HEK293 (cell line): ENCODE results near the gene ATP1B2.

Experiments used
- HOXA7 ChIP-seq: sonication (generic); formaldehyde crosslinking; IDR thresholded peaks from 2 replicates; pipeline ENCODE4 v1.8.1; 2022; ENCODE audit warnings: missing genetic modification reagents, borderline replicate concordance
- KLF7 ChIP-seq: fragments of 450-650 bp; formaldehyde crosslinking; IDR thresholded peaks from 2 replicates; pipeline ENCODE4 v1.5.1; 2016; ENCODE audit warnings: missing biosample characterization, missing genetic modification characterization, borderline replicate concordance
- MYNN ChIP-seq: fragments of 450-650 bp; formaldehyde crosslinking; IDR thresholded peaks from 2 replicates; pipeline ENCODE4 v1.5.1; 2016; ENCODE audit warnings: missing biosample characterization, missing genetic modification characterization, borderline replicate concordance
- ZFP37 ChIP-seq: fragments of 450-650 bp; formaldehyde crosslinking; IDR thresholded peaks from 2 replicates; pipeline ENCODE4 v1.5.1; 2016; ENCODE audit warnings: missing biosample characterization, missing genetic modification characterization
- ZNF112 ChIP-seq: fragments of 450-650 bp; formaldehyde crosslinking; IDR thresholded peaks from 2 replicates; pipeline ENCODE4 v1.5.0; 2017; ENCODE audit warnings: missing biosample characterization, missing genetic modification characterization
- ZNF174 ChIP-seq: fragments of 450-650 bp; formaldehyde crosslinking; IDR thresholded peaks from 2 replicates; pipeline ENCODE4 v1.5.0; 2017; ENCODE audit warnings: missing biosample characterization, mild to moderate bottlenecking, missing genetic modification characterization
- ZNF274 ChIP-seq, 2 experiments: fragments of 200-500 bp in 1 of 2; fragments of 450-650 bp in 1 of 2; sonication (Bioruptor generic) in 1 of 2; formaldehyde crosslinking in 1 of 2; IDR thresholded peaks; 2 replicates each; pipeline versions ENCODE4 v1.5.1 to v1.6.1; 2014 to 2016; ENCODE audit warnings: borderline replicate concordance in 1 of 2, inconsistent platforms in 1 of 2, low read length in 1 of 2, missing biosample characterization in 1 of 2, missing genetic modification characterization in 1 of 2
- ZNF571 ChIP-seq: fragments of 450-650 bp; formaldehyde crosslinking; IDR thresholded peaks from 2 replicates; pipeline ENCODE4 v1.5.0; 2017; ENCODE audit warnings: missing biosample characterization, missing genetic modification characterization
- ZNF843 ChIP-seq: fragments of 450-650 bp; formaldehyde crosslinking; IDR thresholded peaks from 2 replicates; pipeline ENCODE4 v1.5.1; 2016; ENCODE audit warnings: missing biosample characterization, missing genetic modification characterization
- TF ChIP-seq, protein P1 (sequence below): fragments of 450-650 bp; formaldehyde crosslinking; IDR thresholded peaks from 2 replicates; pipeline ENCODE4 v1.5.1; 2016; ENCODE audit warnings: missing biosample characterization, missing genetic modification characterization
- TF ChIP-seq, protein P2 (sequence below): fragments of 450-650 bp; formaldehyde crosslinking; IDR thresholded peaks from 2 replicates; pipeline ENCODE4 v1.5.1; 2016; ENCODE audit warnings: missing biosample characterization, missing genetic modification characterization, borderline replicate concordance

DNA sequence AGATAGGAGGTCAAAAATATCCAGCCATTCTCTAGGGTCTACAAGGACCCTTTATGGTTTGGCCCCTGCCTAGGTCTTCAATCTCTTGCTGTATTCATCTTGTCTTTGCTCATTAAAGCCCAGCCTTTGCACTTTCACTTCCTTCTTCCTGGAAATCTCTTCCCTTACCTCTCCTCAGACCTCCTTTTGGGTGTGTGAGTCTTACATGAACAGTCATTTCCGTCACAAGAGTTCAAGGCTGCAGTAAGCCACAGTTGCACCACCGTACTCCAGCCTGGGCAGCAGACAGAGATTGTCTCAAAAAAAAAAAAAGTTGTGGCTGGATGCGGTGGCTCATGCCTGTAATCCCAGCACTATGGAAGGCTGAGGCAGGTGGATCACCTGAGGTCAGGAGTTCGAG, 6.0 kb upstream of the ATP1B2 start:
- TF ChIP-seq, protein P1, sequence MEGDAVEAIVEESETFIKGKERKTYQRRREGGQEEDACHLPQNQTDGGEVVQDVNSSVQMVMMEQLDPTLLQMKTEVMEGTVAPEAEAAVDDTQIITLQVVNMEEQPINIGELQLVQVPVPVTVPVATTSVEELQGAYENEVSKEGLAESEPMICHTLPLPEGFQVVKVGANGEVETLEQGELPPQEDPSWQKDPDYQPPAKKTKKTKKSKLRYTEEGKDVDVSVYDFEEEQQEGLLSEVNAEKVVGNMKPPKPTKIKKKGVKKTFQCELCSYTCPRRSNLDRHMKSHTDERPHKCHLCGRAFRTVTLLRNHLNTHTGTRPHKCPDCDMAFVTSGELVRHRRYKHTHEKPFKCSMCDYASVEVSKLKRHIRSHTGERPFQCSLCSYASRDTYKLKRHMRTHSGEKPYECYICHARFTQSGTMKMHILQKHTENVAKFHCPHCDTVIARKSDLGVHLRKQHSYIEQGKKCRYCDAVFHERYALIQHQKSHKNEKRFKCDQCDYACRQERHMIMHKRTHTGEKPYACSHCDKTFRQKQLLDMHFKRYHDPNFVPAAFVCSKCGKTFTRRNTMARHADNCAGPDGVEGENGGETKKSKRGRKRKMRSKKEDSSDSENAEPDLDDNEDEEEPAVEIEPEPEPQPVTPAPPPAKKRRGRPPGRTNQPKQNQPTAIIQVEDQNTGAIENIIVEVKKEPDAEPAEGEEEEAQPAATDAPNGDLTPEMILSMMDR (tag by site-specific recombination): no peak
- TF ChIP-seq ZNF112 (tag by site-specific recombination) (no peak), ZNF174 (tag by site-specific recombination) (no peak), HOXA7 (CRISPR knock-in tag) (no peak), ZNF571 (tag by site-specific recombination) (no peak), MYNN (tag by site-specific recombination) (no peak), ZNF843 (tag by site-specific recombination) (no peak), ZNF274 (IDR thresholded peaks at IDR 0.05; ENCODE audit: low read length) (no peak), ZNF274 (tag by site-specific recombination; IDR thresholded peaks at IDR 0.05; ENCODE audit: borderline replicate concordance) (no peak), ZFP37 (tag by site-specific recombination) (no peak), KLF7 (tag by site-specific recombination) (no peak)
- TF ChIP-seq, protein P2, sequence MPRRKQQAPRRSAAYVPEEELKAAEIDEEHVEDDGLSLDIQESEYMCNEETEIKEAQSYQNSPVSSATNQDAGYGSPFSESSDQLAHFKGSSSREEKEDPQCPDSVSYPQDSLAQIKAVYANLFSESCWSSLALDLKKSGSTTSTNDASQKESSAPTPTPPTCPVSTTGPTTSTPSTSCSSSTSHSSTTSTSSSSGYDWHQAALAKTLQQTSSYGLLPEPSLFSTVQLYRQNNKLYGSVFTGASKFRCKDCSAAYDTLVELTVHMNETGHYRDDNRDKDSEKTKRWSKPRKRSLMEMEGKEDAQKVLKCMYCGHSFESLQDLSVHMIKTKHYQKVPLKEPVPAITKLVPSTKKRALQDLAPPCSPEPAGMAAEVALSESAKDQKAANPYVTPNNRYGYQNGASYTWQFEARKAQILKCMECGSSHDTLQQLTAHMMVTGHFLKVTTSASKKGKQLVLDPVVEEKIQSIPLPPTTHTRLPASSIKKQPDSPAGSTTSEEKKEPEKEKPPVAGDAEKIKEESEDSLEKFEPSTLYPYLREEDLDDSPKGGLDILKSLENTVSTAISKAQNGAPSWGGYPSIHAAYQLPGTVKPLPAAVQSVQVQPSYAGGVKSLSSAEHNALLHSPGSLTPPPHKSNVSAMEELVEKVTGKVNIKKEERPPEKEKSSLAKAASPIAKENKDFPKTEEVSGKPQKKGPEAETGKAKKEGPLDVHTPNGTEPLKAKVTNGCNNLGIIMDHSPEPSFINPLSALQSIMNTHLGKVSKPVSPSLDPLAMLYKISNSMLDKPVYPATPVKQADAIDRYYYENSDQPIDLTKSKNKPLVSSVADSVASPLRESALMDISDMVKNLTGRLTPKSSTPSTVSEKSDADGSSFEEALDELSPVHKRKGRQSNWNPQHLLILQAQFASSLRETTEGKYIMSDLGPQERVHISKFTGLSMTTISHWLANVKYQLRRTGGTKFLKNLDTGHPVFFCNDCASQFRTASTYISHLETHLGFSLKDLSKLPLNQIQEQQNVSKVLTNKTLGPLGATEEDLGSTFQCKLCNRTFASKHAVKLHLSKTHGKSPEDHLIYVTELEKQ: no peak
